Measurements from ENCODE around the gene NR6A1.

DNA sequence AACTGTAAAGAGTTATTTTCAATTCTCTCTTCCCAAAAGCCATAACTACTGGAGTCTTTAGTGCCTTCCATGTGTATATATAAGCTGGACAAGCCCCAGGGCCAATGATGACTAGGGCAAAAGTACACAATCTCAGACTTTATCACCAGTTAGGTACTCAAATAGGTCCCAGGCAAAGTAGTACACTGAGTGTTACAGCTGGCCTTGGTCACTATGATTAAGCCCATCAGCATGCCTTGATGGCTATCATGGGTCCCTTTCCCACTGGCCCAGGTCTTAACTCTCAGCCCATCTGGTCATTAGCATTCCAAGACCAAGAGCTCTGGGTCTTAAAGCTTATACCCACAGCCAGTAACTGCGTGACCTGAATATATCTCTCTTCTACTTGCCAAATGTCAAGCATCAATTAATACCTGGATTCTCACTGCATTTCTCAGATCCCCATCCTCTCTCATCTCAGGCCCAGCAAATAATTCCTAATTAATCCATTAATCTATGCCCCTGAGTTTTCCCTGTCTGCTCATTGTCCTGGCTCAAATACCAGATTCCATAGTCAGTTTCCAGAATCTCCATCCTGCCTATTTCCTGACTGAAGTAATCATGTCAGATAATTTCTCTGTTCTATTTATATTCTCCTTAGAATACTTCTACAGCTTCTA lies 62.3 kb downstream of the NR6A1 start:
- TF ChIP-seq, protein P1, sequence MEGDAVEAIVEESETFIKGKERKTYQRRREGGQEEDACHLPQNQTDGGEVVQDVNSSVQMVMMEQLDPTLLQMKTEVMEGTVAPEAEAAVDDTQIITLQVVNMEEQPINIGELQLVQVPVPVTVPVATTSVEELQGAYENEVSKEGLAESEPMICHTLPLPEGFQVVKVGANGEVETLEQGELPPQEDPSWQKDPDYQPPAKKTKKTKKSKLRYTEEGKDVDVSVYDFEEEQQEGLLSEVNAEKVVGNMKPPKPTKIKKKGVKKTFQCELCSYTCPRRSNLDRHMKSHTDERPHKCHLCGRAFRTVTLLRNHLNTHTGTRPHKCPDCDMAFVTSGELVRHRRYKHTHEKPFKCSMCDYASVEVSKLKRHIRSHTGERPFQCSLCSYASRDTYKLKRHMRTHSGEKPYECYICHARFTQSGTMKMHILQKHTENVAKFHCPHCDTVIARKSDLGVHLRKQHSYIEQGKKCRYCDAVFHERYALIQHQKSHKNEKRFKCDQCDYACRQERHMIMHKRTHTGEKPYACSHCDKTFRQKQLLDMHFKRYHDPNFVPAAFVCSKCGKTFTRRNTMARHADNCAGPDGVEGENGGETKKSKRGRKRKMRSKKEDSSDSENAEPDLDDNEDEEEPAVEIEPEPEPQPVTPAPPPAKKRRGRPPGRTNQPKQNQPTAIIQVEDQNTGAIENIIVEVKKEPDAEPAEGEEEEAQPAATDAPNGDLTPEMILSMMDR (IDR thresholded peaks at IDR 0.05): no peak
- TF ChIP-seq EZH2 (IDR thresholded peaks at IDR 0.05): no peak

Measured in neural progenitor cell (in vitro differentiated cells).